GM10847 (cell line): Measurements from ENCODE around the gene MPP1.

Experiments
- POLR2A ChIP-seq: IDR thresholded peaks from 2 replicates; pipeline ENCODE4 v1.6.1; 2011; ENCODE audit not compliant: insufficient read length; ENCODE audit errors: extremely low read depth

The MPP1 gene

DNA sequence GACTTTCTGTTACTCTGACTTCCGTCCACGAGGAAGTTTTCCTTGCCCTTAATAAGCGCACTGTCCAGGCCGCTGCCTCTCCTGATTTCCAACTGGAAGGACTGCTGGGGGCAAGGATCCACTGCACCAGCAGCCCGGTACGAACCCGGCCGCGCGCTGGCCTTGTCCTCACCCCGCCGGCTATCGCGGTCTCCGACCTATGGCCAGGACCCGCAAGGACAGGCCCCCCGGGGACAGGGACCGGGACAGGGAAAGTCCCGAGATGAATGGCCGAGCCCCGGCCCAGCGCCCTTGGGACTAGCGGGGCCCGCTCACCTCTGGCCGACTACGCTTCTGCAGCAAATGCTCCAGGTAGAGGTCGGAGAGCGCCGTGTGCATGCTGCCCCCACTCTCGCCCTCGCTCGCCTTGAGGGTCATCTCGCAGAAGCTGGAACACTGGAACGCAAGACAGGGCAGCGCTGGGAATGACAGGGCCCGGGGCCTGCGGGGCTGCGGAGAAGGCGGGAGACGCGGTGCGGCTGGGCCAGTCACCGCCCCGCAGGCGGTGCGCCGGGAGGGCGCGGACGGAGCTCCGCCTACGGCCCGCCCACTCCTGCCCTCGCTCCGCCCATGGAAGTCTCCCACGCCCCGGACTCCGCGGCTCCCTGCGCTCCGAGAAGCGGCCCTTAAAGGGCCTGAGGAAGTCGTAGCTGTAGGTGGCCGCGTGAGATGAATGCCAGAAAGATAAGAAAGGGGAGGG lies at the start of gene MPP1:
TSS of gene MPP1 (minus strand) at position 529 of the 739 bp plus-strand sequence. CDS start at position 417, 112 bp downstream.
- peak; percentile 33 for TF ChIP-seq POLR2A

DNA sequence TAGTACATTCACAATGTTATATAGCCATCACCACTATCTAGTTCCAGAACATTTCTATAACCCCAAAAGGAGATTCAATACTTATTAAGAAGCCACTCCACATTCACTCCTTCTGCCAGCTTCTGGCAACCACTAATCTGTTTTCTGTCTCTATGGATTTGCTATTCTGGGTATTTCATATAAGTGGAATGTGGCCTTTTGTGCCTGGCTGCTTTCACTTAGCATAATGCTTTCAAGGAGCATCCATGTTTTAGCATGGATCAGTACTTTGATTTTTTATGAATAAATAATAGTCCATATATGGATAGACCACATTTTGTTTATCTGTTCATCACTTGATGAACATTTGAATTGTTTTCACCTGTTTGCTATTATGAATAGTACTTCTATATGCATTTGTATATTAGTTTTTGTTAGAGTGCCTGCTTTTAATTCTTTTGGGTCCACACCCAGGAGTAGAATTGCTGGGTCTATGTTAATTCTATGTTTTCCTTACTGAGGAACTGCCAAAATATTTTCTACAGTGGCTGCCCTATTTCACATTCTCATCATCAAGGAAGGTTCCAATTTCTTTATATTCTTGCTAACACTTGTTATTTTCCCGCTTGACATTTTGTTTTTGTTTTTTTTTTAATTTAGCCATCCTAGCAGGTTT lies 45.8 kb upstream of the MPP1 start:
- TF ChIP-seq POLR2A = no peak

DNA sequence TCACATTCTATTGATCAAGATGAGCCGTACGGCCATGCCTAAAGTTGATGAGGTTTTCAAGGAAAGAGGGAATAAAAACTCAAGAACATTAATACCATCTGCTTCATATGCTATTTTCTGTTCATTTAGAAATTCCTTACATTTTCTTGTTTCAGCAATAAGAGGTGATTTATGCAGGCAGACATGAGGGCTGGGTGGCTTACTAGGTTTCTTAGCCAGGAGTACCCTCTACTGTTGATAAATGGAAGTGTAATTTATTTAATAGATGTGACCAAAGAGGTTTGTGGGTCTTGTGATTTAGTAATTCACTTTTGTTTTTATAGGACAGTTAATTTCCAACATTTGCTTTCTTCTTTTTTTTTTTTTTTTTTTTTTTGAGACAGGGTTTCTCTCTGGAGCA lies 35.6 kb upstream of the MPP1 start:
- no peak for TF ChIP-seq POLR2A

DNA sequence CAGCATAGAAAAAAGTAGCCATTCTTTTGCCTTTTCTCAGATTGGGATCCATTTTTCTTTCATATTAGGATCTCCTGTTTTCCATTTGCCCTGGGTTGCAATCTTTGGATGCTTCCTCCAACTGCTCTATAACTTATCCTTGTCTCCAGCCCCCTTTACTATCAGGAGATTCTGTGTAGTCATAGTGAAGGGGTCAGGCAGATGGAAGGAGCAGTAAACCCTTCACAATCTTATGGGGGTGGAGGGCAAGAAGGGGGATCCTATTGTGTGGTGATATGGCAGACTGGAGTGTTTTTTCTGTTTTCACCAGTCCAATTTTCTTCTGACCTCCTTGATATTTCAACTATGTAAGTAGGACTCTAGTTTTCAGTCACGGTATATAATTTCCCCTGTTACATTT lies 30.9 kb upstream of the MPP1 start:
- no peak for TF ChIP-seq POLR2A

DNA sequence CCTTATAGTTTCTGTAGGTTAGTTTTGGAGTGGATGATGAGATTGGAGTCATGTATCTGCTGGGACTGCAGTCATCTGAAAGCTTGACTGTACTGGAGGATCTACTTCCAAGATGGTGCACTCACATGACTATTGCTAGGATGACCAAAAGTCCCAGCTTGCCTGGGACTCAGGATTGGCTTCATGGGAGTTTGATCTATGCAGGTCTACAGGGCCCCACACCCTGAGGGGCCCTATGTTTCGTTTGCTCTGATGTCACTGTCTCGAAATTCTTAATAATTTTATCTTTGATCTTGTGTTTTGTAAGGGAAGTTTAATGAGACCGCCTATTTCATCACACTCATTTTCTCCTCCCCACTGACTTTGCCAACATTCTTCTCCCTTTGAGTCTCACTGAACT lies 29.3 kb upstream of the MPP1 start, which contains the start of gene SMIM9:
TSS of gene SMIM9 (minus strand) at position 101 of the 400 bp plus-strand sequence. CDS start 3,806 bp downstream, outside the sequence.
- no peak for TF ChIP-seq POLR2A

DNA sequence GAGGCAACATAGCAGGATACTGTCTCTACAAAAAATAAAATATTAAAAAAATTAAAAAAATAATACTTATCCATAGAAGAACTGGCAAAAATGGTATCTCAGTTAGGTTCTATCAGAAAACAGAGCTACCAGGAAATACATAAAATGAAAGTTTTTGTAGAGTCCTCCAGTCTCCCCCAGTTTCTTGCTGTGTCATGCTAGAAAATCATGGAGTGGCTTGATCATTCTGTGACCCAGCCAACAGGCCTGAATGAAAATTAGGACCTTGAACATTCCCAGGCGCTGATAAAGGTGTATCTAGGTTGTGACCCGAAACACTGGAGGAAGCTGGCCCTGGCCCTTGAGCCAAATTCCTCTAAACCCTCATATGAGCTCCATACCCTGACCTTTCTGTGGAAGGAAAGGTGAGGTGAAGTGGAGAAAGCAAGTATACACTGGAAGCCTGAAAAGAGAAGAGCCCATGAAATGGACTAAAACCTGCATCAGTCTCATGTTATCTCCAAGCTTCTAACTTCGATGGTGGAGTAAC lies 28.5 kb upstream of the MPP1 start:
- no peak for TF ChIP-seq POLR2A

DNA sequence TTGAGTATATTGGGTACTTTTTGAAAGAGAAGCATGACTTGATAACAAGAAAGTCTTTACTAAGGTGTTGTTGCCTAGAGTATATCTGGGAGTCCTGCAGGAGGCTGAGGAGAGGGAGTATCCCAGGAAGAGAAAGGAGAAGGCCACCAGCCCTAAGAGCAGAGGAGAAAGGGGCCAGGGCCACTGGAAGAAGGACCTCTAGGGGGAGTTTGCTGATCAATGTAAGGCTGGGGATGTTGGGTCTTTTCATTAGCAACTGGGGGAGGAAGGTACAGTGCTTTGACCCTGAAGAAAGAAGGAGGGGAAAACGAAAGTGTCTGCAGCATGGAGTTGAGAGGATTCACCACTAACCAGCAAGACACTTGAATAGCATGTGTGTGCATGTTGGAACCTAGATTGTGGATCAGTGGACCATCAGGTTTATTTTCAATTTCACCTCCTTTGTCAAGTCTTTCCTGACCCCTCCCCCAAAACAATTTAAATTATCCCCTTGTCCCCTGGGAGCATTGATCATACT lies 24.7 kb upstream of the MPP1 start:
- no peak for TF ChIP-seq POLR2A

DNA sequence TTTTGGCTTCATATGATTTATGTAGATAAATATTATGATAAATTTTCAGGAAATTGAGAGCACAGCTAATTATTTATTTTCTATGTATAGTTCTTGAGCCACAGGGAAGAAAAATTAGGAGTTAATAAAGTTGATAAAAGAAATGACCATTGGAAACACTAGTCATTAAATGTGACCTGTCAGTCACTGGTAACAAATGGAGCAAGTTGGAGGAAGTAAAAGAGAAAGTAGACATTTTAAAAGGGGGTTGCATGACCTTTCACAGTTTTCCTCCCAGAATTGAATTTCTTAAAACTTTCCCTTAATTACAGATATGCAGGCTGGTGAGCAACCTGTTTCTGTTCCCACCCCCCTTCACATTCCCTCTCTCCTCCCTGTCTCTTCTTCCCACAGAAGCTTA lies 23.8 kb upstream of the MPP1 start:
- TF ChIP-seq POLR2A = no peak

DNA sequence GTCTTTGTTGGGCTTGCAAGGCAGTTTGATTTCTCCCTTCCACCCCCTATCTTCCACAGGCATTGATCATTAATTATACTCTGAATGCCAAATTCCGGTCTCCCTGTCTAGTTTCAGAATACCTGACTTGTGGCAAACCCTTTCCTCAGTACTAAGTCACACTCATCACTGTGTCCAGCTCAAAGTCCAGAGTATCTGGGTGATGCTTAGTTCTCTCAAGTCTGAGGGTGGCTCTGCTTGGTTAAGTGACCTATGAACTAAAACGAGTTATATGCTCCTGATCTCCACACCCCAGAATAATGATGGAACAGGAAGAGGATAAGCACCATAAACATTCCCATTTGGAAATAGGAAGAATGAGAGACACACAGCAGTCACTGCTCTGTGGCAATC lies 22.7 kb upstream of the MPP1 start:
- TF ChIP-seq POLR2A = no peak

DNA sequence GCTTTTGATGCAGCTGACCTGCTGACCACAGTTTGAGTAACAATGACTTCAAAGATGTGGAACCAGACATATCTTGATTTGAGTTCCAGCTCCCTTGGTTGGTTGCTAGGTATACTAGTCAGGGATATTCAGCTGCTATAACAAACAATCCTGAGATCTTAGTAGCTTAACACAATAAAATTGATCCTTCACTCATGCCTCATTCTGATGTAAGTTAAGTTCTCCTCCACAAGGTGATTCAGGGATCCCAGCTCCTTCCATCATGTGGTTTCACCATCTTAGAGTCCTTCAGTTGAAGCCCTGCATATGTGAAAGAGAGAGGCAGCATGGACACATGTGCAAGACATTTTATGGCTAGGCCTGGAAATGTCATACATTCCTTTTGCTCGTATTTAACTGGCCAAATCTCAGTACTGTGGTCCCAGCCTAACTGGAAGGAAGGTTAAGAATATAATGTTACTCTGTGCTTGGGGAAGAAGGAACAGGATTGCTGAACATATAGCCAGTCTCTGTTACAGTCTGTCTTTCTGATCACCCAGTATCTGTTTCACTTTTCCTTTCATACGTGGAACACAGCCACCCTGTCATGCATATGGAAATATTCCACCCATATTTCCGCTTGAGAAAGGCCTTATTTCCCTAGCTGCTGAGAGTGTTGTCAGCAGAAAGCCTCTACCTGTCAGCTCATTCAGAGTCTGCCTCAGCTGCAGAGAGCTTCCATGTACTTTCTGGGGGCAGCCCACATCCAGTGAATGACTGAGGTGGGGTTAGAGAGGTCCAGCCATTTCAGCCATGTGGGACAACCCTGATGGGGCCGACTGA lies 22.1 kb upstream of the MPP1 start:
- no peak for TF ChIP-seq POLR2A

DNA sequence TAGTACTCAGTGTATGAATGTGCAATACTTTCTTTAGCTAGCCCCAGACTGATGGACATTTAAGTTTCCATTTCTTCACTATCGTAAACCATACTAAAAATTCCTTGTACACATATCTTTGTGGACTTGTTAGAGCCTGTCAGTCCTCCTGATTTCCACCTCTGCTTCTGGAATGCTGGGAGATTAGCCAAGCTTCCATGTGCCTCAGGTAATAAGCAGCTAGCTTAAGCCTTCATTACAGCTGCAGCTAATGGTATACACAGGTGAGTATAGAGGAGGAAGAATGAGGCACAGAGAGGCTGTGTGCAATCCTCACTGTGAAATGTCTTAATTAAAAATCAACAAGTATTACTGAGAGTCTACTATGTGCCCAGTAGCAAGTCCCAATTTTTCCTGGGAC lies 19.4 kb upstream of the MPP1 start:
- no peak for TF ChIP-seq POLR2A

DNA sequence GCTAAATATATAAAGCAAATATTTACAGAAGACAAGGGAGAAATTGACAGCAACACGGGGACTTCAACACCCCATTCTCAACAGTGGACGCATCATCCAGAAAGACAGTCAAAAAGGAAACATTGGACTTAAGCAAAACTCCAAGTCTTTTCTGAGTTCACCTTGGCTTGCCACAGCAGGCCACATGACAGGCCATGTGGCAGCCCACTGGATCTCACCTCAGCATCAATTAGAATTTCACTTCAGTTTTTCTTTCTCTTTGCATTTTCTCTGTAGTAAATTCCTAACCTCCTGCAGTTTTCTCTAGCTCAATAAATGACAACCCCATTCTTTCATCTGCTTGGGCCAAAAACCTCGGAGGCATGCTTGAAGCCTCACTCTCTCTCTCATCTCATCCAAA lies 16.7 kb upstream of the MPP1 start:
- no peak for TF ChIP-seq POLR2A

DNA sequence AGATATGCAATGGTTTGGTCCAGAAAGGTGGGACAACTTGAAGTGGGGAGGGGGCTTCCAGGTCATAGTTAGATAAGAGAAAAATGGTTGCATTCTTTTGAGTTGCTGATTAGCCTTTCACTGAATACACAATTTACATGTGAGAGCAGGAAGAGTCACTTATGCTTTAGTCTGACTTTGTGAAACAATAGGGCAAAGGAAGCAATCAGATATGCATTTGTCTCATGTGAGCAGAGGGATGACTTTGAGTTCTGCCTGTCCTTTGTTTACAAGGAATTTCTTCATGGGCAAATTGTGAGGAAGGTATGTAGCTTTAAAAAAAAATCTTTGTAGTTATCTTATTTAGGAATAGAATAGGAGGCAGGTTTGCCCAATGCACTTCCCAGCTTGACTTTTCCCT lies 16.2 kb upstream of the MPP1 start:
- no peak for TF ChIP-seq POLR2A

DNA sequence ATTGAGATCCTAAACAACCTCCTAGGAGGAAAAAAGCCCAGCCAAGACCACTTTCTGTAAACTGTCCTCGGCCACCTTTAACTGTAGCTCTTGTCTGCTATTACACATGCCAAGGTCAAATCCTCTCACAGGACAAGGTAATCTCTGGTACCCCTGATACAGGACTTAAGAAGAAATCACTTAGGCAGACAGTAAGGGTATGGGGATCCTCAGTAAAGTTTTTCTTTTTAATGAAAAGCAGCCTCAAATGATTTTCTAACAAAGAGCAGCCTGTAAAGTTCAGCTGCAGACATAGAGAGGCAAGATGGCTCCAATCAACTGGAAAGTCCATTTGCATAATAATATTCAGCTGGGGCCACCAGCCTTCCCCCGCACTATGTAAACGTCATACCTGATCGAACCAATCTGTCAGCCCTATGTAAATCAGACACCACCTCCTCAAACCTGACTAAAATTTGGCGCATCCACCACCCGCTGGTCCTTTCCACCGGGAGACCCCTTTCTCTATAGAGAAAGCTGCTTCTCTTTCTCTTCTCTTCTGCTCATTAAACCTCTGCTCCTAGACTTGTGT lies 14.6 kb upstream of the MPP1 start:
- TF ChIP-seq POLR2A = no peak

DNA sequence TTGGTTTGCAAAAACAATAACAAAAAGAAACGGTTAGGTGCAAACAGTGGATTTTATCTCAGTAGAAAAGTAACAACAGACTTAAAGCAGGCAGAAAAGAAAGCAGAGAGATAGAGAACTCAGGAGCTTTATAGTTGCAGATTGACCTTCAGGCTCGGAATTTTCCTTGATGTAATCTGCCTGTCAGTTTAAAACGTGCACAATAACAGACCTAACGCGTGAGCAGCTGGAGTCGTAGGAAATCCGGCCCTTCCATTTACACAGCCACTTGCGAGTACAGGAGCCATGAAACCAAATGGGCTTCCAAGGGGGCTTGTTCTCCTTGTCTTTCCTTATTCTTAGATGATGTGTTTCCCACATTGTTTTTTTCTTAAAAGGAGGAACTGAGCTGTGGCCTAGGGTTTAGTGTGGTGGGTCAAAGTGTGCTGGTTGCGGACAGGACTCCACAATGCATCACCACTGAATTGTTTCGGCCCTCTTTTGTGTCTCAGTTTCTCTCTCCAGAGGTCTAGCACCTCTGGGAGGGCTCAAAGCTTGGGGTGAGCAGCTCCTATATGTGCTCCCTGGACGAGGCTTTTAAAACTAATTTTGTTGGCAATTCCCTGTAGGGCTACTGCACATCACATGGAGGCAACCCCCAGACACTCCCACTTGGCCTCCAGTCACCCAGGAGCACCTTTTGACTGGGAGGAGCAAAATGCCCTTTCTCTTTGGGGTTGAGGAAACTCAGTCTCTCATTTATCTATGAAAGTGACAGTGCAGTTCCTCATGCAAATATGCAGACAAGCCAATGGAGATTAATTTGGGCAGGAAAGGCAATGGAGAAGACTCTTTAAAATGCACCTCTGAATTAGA lies 13.9 kb upstream of the MPP1 start:
- no peak for TF ChIP-seq POLR2A
